ENCODE measurements around the gene FAM171A1.

- TF ChIP-seq EZH2 (IDR thresholded peaks at IDR 0.05; ENCODE audit: borderline replicate concordance, low read length) = no peak
- no peak for TF ChIP-seq CTCF (IDR thresholded peaks at IDR 0.05; ENCODE audit: low read length)
Observed at GRCh38 chr10:15391491-15391890, 20.4 kb upstream of the FAM171A1 start.

Measured in OCI-LY1 (cell line).